Measurements from ENCODE around the gene SLC22A13. TPM values are rescaled to one million over a fixed set of nuclear protein-coding genes. Genes with fewer than 3 reads are reported as not detected.

SLC22A13 gene
- total RNA-seq, 1 donor from 2014 or later: 0.21 TPM

DNA sequence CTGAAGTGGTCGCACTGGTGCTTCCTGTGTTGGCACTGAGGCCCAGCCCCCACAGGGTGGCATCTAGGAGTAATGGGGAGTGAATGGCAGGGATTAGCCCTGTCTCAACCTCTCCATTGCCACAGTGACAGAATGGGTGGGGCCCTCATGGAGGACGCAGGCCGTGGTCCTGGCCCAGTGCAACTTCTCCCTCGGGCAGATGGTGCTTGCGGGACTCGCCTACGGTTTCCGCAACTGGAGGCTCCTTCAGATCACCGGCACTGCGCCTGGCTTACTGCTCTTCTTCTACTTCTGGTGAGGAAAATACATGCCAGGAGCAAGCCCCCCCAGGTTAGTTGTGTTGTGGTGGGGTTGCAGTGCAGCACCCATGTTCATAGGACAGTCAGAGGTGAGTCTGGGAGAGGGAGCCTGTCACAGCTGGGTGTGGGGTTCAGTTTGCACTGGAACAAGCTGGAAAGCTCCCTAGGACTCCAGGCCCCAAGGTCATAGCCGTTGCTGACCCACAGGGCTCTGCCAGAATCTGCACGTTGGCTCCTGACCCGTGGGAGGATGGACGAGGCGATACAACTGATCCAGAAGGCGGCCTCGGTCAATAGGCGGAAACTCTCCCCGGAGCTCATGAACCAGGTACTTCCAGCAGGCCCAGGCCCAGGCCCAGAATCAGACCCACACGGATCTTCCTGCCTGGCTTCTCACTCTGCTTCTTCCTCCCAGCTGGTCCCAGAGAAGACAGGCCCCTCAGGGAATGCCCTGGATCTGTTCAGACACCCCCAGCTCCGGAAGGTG lies 9.4 kb downstream of the SLC22A13 start:
- H3K27ac Mint-ChIP-seq (ENCODE audit: unreplicated experiment): no peak overlapping the region
- H3K4me3 Mint-ChIP-seq (ENCODE audit: unreplicated experiment): no peak overlapping the region
- no peaks in the 10 kb centered on the region for H3K4me1 Mint-ChIP-seq (ENCODE audit: unreplicated experiment)
- DNase-seq (ENCODE audit: low spot score): no peak
- H3K36me3 Mint-ChIP-seq (ENCODE audit: low read depth, unreplicated experiment): peaks cover 19% of the 10 kb centered on the region
- no peaks in the 10 kb centered on the region for H3K9me3 Mint-ChIP-seq (ENCODE audit: unreplicated experiment)
- TF ChIP-seq, protein P1, sequence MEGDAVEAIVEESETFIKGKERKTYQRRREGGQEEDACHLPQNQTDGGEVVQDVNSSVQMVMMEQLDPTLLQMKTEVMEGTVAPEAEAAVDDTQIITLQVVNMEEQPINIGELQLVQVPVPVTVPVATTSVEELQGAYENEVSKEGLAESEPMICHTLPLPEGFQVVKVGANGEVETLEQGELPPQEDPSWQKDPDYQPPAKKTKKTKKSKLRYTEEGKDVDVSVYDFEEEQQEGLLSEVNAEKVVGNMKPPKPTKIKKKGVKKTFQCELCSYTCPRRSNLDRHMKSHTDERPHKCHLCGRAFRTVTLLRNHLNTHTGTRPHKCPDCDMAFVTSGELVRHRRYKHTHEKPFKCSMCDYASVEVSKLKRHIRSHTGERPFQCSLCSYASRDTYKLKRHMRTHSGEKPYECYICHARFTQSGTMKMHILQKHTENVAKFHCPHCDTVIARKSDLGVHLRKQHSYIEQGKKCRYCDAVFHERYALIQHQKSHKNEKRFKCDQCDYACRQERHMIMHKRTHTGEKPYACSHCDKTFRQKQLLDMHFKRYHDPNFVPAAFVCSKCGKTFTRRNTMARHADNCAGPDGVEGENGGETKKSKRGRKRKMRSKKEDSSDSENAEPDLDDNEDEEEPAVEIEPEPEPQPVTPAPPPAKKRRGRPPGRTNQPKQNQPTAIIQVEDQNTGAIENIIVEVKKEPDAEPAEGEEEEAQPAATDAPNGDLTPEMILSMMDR (IDR thresholded peaks at IDR 0.05; ENCODE audit: unreplicated experiment): no peak
- H3K27me3 Mint-ChIP-seq (ENCODE audit: unreplicated experiment): peaks cover 5% of the 10 kb centered on the region

DNA sequence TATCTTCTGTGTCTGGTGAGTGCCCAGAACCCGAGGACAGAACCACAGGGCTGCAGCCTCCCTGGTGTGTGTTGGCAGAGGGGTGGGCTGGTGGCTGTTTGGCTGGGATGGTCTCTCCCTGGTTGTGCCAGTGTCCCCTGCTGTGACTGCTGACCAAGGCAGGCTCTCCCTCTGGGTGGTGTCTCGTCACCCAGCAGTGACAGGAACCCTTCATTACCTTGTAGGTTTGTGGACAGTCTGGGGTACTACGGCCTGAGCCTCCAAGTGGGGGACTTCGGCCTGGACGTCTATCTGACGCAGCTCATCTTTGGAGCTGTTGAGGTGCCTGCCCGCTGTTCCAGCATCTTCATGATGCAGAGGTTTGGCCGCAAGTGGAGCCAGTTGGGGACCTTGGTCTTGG lies 10.0 kb downstream of the SLC22A13 start:
- Mint-ChIP-seq H3K4me1 (ENCODE audit: unreplicated experiment) (no peaks in the 10 kb centered on the region), H3K27ac (ENCODE audit: unreplicated experiment) (no peak overlapping the region), H3K9me3 (ENCODE audit: unreplicated experiment) (no peaks in the 10 kb centered on the region), H3K4me3 (ENCODE audit: unreplicated experiment) (no peak overlapping the region), H3K27me3 (ENCODE audit: unreplicated experiment) (peaks cover 5% of the 10 kb centered on the region), H3K36me3 (ENCODE audit: low read depth, unreplicated experiment) (peaks cover 21% of the 10 kb centered on the region)
- TF ChIP-seq, protein P1 (IDR thresholded peaks at IDR 0.05; ENCODE audit: unreplicated experiment): no peak
- no peak for DNase-seq (ENCODE audit: low spot score)

DNA sequence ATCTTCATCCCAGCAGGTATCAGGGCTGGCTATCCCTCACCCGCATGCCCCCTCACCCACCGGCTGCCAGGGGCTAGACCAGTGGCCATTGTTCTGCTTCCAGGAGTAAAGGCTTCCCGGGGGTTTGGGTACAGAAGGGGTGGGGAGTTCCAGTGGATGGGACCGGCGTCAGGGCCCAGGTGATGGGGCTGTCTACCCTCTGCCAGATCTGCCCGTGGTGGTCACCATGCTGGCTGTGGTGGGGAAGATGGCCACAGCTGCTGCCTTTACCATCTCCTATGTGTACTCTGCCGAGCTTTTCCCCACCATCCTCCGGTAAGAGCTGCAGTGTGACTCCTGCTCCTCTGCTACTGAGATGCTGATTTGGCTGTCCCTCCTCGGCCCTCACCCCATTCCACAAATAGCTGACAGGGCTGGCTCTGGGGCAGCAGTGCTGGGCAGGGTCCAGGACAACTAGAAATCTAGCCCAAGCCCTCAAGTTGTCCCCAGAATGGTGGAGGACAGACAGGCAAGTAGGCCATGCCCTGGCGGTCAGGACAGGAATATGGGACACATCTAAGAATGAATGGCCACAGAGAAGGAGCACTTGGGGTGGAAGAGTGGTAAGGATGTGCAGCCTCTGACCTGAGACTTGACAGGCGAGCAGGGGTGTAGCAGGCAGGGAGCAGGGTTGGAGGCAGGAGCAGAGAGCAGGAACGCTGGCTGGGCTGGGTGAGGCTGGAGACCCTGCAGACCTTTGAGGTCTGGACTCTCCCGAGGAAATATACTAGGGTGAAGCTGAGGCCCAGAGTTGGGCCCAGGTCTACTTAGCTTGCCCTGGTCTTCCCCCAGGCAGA lies 10.7 kb downstream of the SLC22A13 start:
- Mint-ChIP-seq H3K36me3 (ENCODE audit: low read depth, unreplicated experiment) (peaks cover 19% of the 10 kb centered on the region), H3K4me1 (ENCODE audit: unreplicated experiment) (peaks cover under 1% of the 10 kb centered on the region)

DNA sequence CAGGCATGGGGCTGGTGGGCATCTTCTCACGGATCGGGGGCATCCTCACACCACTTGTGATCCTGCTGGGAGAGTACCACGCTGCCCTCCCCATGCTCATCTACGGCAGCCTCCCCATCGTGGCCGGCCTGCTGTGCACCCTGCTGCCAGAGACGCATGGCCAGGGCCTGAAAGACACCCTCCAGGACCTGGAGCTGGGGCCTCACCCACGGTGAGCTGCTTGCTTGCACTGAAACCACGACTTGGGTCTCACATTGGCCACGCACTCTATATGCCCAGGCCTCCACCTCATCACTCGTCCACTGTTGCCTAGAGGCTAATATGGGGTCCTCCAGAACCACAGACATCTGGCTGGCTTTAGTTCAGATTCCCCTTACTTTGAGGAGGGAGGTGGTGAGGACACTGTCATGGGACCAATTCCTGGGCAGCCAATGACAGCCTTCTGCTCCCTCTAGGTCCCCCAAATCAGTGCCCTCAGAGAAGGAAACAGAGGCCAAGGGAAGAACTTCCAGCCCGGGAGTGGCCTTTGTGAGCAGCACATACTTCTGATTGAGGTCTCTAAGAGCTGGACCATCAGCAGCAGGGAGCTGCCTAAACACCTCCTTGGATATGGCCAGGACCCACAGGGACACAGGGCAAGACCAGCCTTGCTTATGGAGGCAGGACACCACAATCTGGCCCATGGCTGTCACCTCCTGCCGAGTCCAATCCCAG lies 11.5 kb downstream of the SLC22A13 start:
- TF ChIP-seq, protein P1 (IDR thresholded peaks at IDR 0.05; ENCODE audit: unreplicated experiment): no peak
- H3K9me3 Mint-ChIP-seq (ENCODE audit: unreplicated experiment): no peaks in the 10 kb centered on the region
- DNase-seq (ENCODE audit: low spot score): no peak
- no peak overlapping the region for H3K27ac Mint-ChIP-seq (ENCODE audit: unreplicated experiment)
- peaks cover 5% of the 10 kb centered on the region for H3K27me3 Mint-ChIP-seq (ENCODE audit: unreplicated experiment)
- peaks cover 6% of the 10 kb centered on the region for H3K4me1 Mint-ChIP-seq (ENCODE audit: unreplicated experiment)
- H3K4me3 Mint-ChIP-seq (ENCODE audit: unreplicated experiment): no peak overlapping the region
- H3K36me3 Mint-ChIP-seq (ENCODE audit: low read depth, unreplicated experiment): peaks cover 19% of the 10 kb centered on the region

More for the DNA sequence above, 10.7 kb downstream of the SLC22A13 start:
- no peak overlapping the region for H3K4me3 Mint-ChIP-seq (ENCODE audit: unreplicated experiment)
- no peaks in the 10 kb centered on the region for H3K9me3 Mint-ChIP-seq (ENCODE audit: unreplicated experiment)
- TF ChIP-seq, protein P1 (IDR thresholded peaks at IDR 0.05; ENCODE audit: unreplicated experiment): no peak
- H3K27me3 Mint-ChIP-seq (ENCODE audit: unreplicated experiment): peaks cover 5% of the 10 kb centered on the region
- H3K27ac Mint-ChIP-seq (ENCODE audit: unreplicated experiment): no peak overlapping the region
- DNase-seq (ENCODE audit: low spot score): no peak
